ENCODE results near the gene C17orf58. TPM values are rescaled to one million over a fixed set of nuclear protein-coding genes. Genes with fewer than 3 reads are reported as not detected.
A peak's percentile ranks its signal among the peaks of the same experiment; 100 is the strongest.

C17orf58 gene
- total RNA-seq, 2 experiments from 2014 or later = 17.8 to 27.7 TPM

DNA sequence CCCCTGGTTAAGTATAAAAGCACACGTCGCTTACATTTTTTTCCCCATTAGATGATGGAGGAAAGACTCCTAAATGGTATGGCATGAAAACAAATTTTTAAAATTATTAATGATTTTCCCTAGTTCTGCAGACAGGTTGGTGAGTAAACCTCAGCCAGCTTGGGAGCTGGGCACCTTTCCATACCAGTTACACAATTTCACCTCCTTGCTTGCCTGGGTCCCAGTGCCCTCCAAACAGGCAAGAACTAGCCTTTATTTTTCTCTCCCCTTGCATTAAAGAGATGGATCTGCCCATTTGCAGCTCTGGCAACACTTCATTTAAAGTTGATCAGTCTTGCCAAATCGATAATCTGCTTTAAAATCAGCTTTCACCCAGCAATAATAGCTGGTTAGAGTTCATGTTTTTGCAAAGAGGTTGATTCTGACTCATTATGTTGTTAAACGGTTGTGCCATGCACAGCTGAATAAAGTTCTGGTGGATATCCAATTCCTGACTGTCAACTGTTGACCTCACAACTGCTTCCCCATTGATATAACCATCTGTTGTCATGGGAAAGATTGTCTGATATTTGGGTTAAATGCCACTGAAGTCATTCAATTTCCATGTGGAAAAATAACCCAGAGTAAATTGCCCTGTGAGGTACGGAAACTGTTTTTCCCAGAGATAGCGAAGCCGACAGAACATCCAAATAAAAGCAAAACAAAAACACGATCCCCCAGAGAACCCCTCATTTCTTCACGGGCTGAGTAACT lies 1.3 kb downstream of the C17orf58 start:
- peak overlapping the region; percentile 77 for H3K4me2 ChIP-seq (ENCODE audit: low read length)
- no peaks in the 10 kb centered on the region for H3K79me2 ChIP-seq (ENCODE audit: insufficient read depth, low read depth, low read length)
- H3K4me3 ChIP-seq (ENCODE audit: low read depth, low read length, poor library complexity, severe bottlenecking) = peak overlapping the region; percentile 95
- CTCF ChIA-PET (ENCODE audit: unreplicated experiment) = interaction anchor here (0.6 to 0.7 kb wide), 2 partner anchors 17 to 1500 kb away, joined by 3 read pairs; no protein-coding TSS in a partner anchor
- POLR2A ChIA-PET = interaction anchor here (0.6 to 1.5 kb wide), 6 partner anchors 8 to 520 kb away, joined by 3 to 9 read pairs (median 4); no protein-coding TSS in a partner anchor
- BruUV-seq (replicated peaks) = TSS peak; percentile 78
- peaks cover 27% of the 10 kb centered on the region for H3K4me1 ChIP-seq (ENCODE audit: insufficient read depth, low read length, poor library complexity, severe bottlenecking)
- peak overlapping the region; percentile 16 for H3K27ac ChIP-seq (ENCODE audit: low read depth, low read length, poor library complexity, severe bottlenecking)
- DNase-seq (ENCODE audit: low spot score) = peak; percentile 12
- peak overlapping the region; percentile 1; the same call in 1 of the 2 replicates for H2AFZ ChIP-seq (ENCODE audit: low read length)
- no peak for TF ChIP-seq EZH2phosphoT487 (IDR thresholded peaks at IDR 0.05; ENCODE audit: borderline replicate concordance, low read depth, low read length)
- TF ChIP-seq, protein P1, sequence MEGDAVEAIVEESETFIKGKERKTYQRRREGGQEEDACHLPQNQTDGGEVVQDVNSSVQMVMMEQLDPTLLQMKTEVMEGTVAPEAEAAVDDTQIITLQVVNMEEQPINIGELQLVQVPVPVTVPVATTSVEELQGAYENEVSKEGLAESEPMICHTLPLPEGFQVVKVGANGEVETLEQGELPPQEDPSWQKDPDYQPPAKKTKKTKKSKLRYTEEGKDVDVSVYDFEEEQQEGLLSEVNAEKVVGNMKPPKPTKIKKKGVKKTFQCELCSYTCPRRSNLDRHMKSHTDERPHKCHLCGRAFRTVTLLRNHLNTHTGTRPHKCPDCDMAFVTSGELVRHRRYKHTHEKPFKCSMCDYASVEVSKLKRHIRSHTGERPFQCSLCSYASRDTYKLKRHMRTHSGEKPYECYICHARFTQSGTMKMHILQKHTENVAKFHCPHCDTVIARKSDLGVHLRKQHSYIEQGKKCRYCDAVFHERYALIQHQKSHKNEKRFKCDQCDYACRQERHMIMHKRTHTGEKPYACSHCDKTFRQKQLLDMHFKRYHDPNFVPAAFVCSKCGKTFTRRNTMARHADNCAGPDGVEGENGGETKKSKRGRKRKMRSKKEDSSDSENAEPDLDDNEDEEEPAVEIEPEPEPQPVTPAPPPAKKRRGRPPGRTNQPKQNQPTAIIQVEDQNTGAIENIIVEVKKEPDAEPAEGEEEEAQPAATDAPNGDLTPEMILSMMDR (conservative IDR thresholded peaks at IDR 0.05; ENCODE audit: low read length) = no peak
- no peaks in the 10 kb centered on the region; the same call in 1 of the 2 replicates for H3K36me3 ChIP-seq (ENCODE audit: insufficient read depth, low read length)
- H3K9me2 ChIP-seq (ENCODE audit: insufficient read depth, low read length) = no peaks in the 10 kb centered on the region
- intact Hi-C loops (cut with micrococcal nuclease; ENCODE audit: unreplicated experiment) = loop anchor here (2.0 kb wide), 2 partner anchors 14 to 296 kb away; partner anchors contain the start of genes ARSG and SLC16A6
- H4K20me1 ChIP-seq (ENCODE audit: insufficient read depth, low read length) = no peaks in the 10 kb centered on the region
- H3K9me3 ChIP-seq (ENCODE audit: low read length) = no peaks in the 10 kb centered on the region

DNA sequence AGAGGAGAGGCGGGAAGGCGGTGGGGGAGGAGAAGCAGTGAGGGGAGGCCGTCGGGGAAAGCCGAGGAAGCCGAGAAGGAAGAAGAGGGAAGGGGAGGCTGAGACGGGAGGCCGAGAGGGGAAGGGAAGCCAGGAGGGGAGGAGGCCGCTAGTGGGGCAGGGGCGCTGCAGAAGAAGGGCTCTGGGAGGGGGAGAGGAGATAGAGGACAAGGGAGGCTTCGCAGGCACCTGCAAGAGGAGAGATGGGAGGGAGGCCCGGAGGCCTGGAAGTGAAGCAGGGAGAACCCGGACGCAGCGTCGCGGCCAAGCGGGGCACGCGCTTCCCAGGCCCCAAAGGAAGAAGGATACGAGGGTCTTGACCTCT lies 2.3 kb downstream of the C17orf58 start:
- Histone ChIP-seq H3K36me3 (ENCODE audit: insufficient read depth, low read length) (no peaks in the 10 kb centered on the region; the same call in 1 of the 2 replicates), H3K4me1 (ENCODE audit: insufficient read depth, low read length, poor library complexity, severe bottlenecking) (peaks cover 27% of the 10 kb centered on the region), H3K9me3 (ENCODE audit: low read length) (no peaks in the 10 kb centered on the region), H4K20me1 (ENCODE audit: insufficient read depth, low read length) (no peaks in the 10 kb centered on the region), H2AFZ (ENCODE audit: low read length) (peak overlapping the region; percentile 78), H3K4me2 (ENCODE audit: low read length) (peak overlapping the region; percentile 77), H3K27ac (ENCODE audit: low read depth, low read length, poor library complexity, severe bottlenecking) (peak overlapping the region; percentile 88), H3K9me2 (ENCODE audit: insufficient read depth, low read length) (no peaks in the 10 kb centered on the region), H3K4me3 (ENCODE audit: low read depth, low read length, poor library complexity, severe bottlenecking) (peak overlapping the region; percentile 95), H3K79me2 (ENCODE audit: insufficient read depth, low read depth, low read length) (no peaks in the 10 kb centered on the region)
- ChIA-PET POLR2A (interaction anchor here (0.6 to 1.5 kb wide), 3 partner anchors 9 to 188 kb away, joined by 3 to 9 read pairs (median 7); no protein-coding TSS in a partner anchor), CTCF (ENCODE audit: unreplicated experiment) (interaction anchor here (0.7 kb wide), 1 partner anchor 1501 kb away, joined by 3 read pairs; no protein-coding TSS in a partner anchor)
- DNase-seq (ENCODE audit: low spot score) = peak; percentile 56
- no TSS peak for BruUV-seq (replicated peaks)
- TF ChIP-seq EZH2phosphoT487 (IDR thresholded peaks at IDR 0.05; ENCODE audit: borderline replicate concordance, low read depth, low read length) = no peak
- intact Hi-C loops (cut with micrococcal nuclease; ENCODE audit: unreplicated experiment) = loop anchor here (1.0 to 2.0 kb wide), 3 partner anchors 15 to 297 kb away; partner anchors contain the start of genes ARSG and SLC16A6

DNA sequence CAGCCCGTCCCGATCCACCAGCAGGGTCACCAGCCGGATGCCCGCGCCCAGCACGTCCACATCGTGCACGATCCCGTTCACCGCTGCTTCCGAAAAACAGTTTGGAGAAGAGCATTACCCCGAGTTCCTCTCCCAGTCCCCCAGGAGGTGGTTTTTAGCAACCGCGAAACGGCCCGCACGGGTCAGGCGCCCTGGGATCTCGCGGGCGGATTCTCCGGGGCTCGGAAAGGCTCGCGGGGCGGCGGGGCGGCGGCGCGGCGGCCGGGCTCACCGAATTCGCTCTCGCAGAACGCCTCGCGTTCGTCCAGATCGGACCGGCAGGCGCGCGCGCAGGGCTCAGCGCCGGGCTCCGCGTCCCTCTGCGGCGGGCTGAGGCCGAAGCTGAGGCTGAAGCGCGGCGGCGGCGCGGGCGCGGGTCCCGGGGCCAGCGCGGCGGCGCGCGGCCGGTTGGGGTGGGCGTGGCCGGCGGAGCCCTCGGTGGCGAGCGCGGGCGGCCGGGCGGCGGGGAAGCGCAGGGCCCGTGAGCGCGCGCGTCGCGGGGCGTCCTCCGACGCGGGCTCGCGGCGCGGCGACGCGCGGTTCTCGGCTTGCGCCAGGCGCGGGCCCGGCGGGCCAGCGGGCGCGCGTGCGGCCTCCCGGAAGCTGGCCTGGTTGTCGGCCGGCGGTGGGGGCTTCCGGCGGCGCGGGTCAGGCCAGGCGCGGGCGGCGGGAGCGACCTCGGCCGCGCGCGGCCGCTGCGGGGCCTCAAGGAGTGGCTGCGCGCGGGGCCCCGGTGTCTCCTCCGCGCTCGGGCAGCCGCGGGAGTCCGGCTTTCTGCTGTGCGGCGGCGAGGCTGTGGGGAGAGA lies 2.9 kb downstream of the C17orf58 start:
- Histone ChIP-seq H3K9me2 (ENCODE audit: insufficient read depth, low read length) (no peaks in the 10 kb centered on the region), H4K20me1 (ENCODE audit: insufficient read depth, low read length) (no peaks in the 10 kb centered on the region), H2AFZ (ENCODE audit: low read length) (peak overlapping the region; percentile 86), H3K9me3 (ENCODE audit: low read length) (no peaks in the 10 kb centered on the region), H3K36me3 (ENCODE audit: insufficient read depth, low read length) (no peaks in the 10 kb centered on the region; the same call in 1 of the 2 replicates), H3K27ac (ENCODE audit: low read depth, low read length, poor library complexity, severe bottlenecking) (peak overlapping the region; percentile 88), H3K79me2 (ENCODE audit: insufficient read depth, low read depth, low read length) (no peaks in the 10 kb centered on the region), H3K4me1 (ENCODE audit: insufficient read depth, low read length, poor library complexity, severe bottlenecking) (peaks cover 27% of the 10 kb centered on the region), H3K4me2 (ENCODE audit: low read length) (peak overlapping the region; percentile 80), H3K4me3 (ENCODE audit: low read depth, low read length, poor library complexity, severe bottlenecking) (peak overlapping the region; percentile 95)
- ChIA-PET POLR2A (interaction anchor here (1.0 kb wide), 1 partner anchor 9 kb away, joined by 3 read pairs; no protein-coding TSS in a partner anchor), CTCF (ENCODE audit: unreplicated experiment) (no interaction called here)
- peak; percentile 97 for DNase-seq (ENCODE audit: low spot score)
- no TSS peak for BruUV-seq (replicated peaks)
- intact Hi-C loops (cut with micrococcal nuclease; ENCODE audit: unreplicated experiment) = loop anchor here (1.0 kb wide), 1 partner anchor 27 kb away; no protein-coding TSS in a partner anchor
- no peak for TF ChIP-seq EZH2phosphoT487 (IDR thresholded peaks at IDR 0.05; ENCODE audit: borderline replicate concordance, low read depth, low read length)
- TF ChIP-seq, protein P1 (conservative IDR thresholded peaks at IDR 0.05; ENCODE audit: low read length) = no peak
